Caco-2 (cell line): Measurements from ENCODE around the gene CPLX1. TPM values are rescaled to one million over a fixed set of nuclear protein-coding genes. Genes with fewer than 3 reads are reported as not detected.

ENCODE experiments used
- BruUV-seq: library from RNA; stranded (reverse); fragments of 400-500 nt; replicated peaks from 2 replicates; lab custom pipeline; 2021; lab: Mats Ljungman, UMichigan
- CTCF ChIA-PET: fragments of 300-600 bp; sonication (Branson Sonifier 250); formaldehyde crosslinking; loops from one replicate; lab custom pipeline; 2022; ENCODE audit warnings: antibody characterized with exemption; lab: Charles Lee
- POLR2A ChIA-PET: fragments of 300-600 bp; sonication (Branson Sonifier 250); formaldehyde crosslinking; loops from one replicate; lab custom pipeline; 2022; ENCODE audit warnings: antibody characterized with exemption; lab: Charles Lee
- DNase-seq, 2 experiments: peaks; one replicate each; pipeline versions ENCODE4 v3.0.0 to v3.0.0-alpha.2; 2020 to 2022
- H3K27me3 ChIP-seq: replicated peaks from 2 replicates; pipeline ENCODE4 v1.6.0; 2011; ENCODE audit warnings: low read length; ENCODE audit not compliant: control insufficient read depth, insufficient read depth
- H3K36me3 ChIP-seq: 2 replicates; pipeline ENCODE4 v1.5.1; 2011; ENCODE audit warnings: low read length; ENCODE audit not compliant: control insufficient read depth, insufficient read depth
- H3K4me1 ChIP-seq: fragments of 250-450 bp; sonication (Bioruptor Pico); 2 replicates; pipeline ENCODE4 v1.5.1; 2020; ENCODE audit warnings: mild to moderate bottlenecking
- H3K4me3 ChIP-seq: 2 replicates; pipeline ENCODE4 v1.5.1; 2011; ENCODE audit warnings: low read depth, mild to moderate bottlenecking, control low read depth, low read length
- H3K9me3 ChIP-seq: fragments of 250-450 bp; sonication (Bioruptor Pico); 2 replicates; pipeline ENCODE4 v1.5.1; 2020; ENCODE audit warnings: mild to moderate bottlenecking, moderate library complexity
- H3K27ac Mint-ChIP-seq: one replicate; pipeline ENCODE4 v1.8.0; 2022; ENCODE audit warnings: mixed read lengths; ENCODE audit not compliant: unreplicated experiment
- H3K27me3 Mint-ChIP-seq: one replicate; pipeline ENCODE4 v1.8.0; 2022; ENCODE audit warnings: mixed read lengths; ENCODE audit not compliant: insufficient read depth, unreplicated experiment
- H3K36me3 Mint-ChIP-seq: one replicate; pipeline ENCODE4 v1.8.0; 2022; ENCODE audit warnings: mild to moderate bottlenecking, mixed read lengths; ENCODE audit not compliant: insufficient read depth, unreplicated experiment
- H3K4me1 Mint-ChIP-seq: one replicate; pipeline ENCODE4 v1.8.0; 2022; ENCODE audit warnings: low read depth, mixed read lengths; ENCODE audit not compliant: unreplicated experiment
- H3K4me3 Mint-ChIP-seq: one replicate; pipeline ENCODE4 v1.8.0; 2022; ENCODE audit warnings: mild to moderate bottlenecking, moderate library complexity, mixed read lengths; ENCODE audit not compliant: unreplicated experiment
- H3K9me3 Mint-ChIP-seq: one replicate; pipeline ENCODE4 v1.8.0; 2022; ENCODE audit warnings: mixed read lengths; ENCODE audit not compliant: unreplicated experiment
- CTCF ChIP-seq, 2 experiments: fragments of 200-600 bp in 1 of 2; IDR thresholded peaks; 1 replicate in 1 of 2; 2 replicates in 1 of 2; pipeline versions ENCODE4 v1.5.1 to v1.8.0; 2011 to 2022; ENCODE audit warnings: antibody characterized with exemption in 1 of 2, control low read depth in 1 of 2, inconsistent platforms in 1 of 2, low read depth in 1 of 2, low read length in 1 of 2, mild to moderate bottlenecking in 1 of 2, moderate library complexity in 1 of 2; ENCODE audit not compliant: insufficient read depth in 1 of 2, severe bottlenecking in 1 of 2, unreplicated experiment in 1 of 2
- intact Hi-C: fragments of 100-400 bp; cut with micrococcal nuclease; formaldehyde crosslinking; loops from one replicate; pipeline ENCODE4 v1.10.0; 2022; ENCODE audit not compliant: unreplicated experiment
- total RNA-seq: library from RNA; stranded (reverse); gene quantifications from 2 replicates; pipeline ENCODE4 v1.2.3, GENCODE V29; 2022

Gene CPLX1
- total RNA-seq, 1 experiment from 2014 or later = 20.9 TPM

DNA sequence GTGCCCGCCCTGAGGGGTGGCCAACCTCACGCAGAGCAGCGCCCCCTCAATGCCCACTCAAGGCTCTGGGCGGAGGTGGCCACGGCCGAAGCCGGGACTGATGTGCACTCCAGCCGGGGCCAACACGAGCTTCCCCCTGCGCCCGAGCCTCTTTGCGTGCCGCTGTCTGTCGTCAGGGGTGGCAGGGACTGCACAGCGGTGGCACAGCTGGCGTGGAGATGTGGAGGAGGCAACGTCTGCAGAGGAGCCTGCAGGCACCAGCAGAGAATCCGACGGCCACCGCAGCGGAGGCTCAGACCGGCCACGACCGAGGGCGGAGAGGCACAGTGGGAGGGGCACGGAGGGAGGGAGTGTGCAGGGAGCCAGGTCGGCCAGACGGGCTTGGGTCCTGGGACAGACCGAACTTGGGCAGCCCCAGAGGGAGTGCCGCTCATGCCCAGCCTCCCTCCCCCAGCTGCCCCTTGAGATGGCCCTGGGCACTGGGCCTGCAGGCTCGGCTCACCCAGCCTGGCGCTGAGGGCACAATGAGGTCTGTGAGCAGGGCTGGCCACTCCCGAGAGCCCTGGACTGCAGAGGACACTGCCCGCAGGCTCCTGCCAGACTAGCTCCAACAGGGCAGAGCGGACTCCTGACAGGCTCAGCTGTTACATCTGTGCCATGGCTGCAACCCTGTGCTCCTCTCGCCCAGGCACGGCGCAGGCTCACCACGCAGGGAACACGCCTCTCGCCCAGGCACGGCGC, 46.5 kb upstream of the CPLX1 start:
- no peak overlapping the region for H3K4me3 Mint-ChIP-seq
- peaks cover 4% of the 10 kb centered on the region for H3K36me3 ChIP-seq
- no TSS peak for BruUV-seq
- H3K4me3 ChIP-seq = no peak overlapping the region
- H3K36me3 Mint-ChIP-seq = peaks cover 70% of the 10 kb centered on the region
- H3K27me3 ChIP-seq = no peaks in the 10 kb centered on the region
- TF ChIP-seq CTCF (IDR thresholded peaks at IDR 0.05; ENCODE audit: insufficient read depth in 1 of 2, low read depth in 1 of 2, low read length in 1 of 2, severe bottlenecking in 1 of 2, unreplicated experiment in 1 of 2) = no peak
- H3K27me3 Mint-ChIP-seq = no peaks in the 10 kb centered on the region
- DNase-seq = no peak
- POLR2A ChIA-PET = no interaction called here
- H3K9me3 ChIP-seq = no peaks in the 10 kb centered on the region
- CTCF ChIA-PET = no interaction called here
- no peaks in the 10 kb centered on the region for H3K9me3 Mint-ChIP-seq
- no peaks in the 10 kb centered on the region for H3K4me1 ChIP-seq
- intact Hi-C loops = no loop called here
- no peaks in the 10 kb centered on the region for H3K4me1 Mint-ChIP-seq
- no peak overlapping the region for H3K27ac Mint-ChIP-seq

DNA sequence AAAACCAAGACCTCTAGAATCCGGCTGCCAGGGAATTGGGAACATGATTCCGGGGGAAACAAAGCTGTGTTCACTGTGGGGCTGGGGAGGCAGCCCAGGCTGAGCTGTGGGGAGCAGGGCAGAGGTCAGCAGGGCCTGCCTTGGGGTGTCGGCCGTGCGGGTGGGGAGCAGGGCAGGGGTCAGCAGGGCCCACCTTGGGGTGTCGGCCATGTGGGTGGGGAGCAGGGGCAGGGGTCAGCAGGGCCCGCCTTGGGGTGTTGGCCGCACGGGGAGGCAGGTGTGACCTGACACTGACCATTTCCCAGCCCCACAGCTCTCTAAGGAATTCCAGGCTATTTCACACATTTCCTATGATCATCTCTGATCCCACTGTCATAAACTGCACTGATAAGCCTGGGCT, 45.6 kb upstream of the CPLX1 start:
- Histone ChIP-seq H3K9me3 (no peaks in the 10 kb centered on the region), H3K27me3 (no peaks in the 10 kb centered on the region), H3K4me1 (no peaks in the 10 kb centered on the region), H3K4me3 (no peak overlapping the region), H3K36me3 (peaks cover 4% of the 10 kb centered on the region)
- Mint-ChIP-seq H3K27me3 (no peaks in the 10 kb centered on the region), H3K27ac (no peak overlapping the region), H3K4me1 (no peaks in the 10 kb centered on the region), H3K36me3 (peaks cover 61% of the 10 kb centered on the region), H3K4me3 (no peak overlapping the region), H3K9me3 (no peaks in the 10 kb centered on the region)
- no peak for DNase-seq
- intact Hi-C loops = no loop called here
- POLR2A ChIA-PET = no interaction called here
- TF ChIP-seq CTCF (IDR thresholded peaks at IDR 0.05; ENCODE audit: insufficient read depth in 1 of 2, low read depth in 1 of 2, low read length in 1 of 2, severe bottlenecking in 1 of 2, unreplicated experiment in 1 of 2) = no peak
- BruUV-seq = no TSS peak
- CTCF ChIA-PET = no interaction called here

- Histone ChIP-seq H3K9me3 (no peaks in the 10 kb centered on the region), H3K4me1 (no peaks in the 10 kb centered on the region), H3K4me3 (no peak overlapping the region), H3K36me3 (peaks cover 2% of the 10 kb centered on the region), H3K27me3 (no peaks in the 10 kb centered on the region)
- H3K4me1 Mint-ChIP-seq = no peaks in the 10 kb centered on the region
- H3K27me3 Mint-ChIP-seq = no peaks in the 10 kb centered on the region
- TF ChIP-seq CTCF (IDR thresholded peaks at IDR 0.05; ENCODE audit: insufficient read depth in 1 of 2, low read depth in 1 of 2, low read length in 1 of 2, severe bottlenecking in 1 of 2, unreplicated experiment in 1 of 2) = no peak
- BruUV-seq = no TSS peak
- intact Hi-C loops = no loop called here
- H3K9me3 Mint-ChIP-seq = no peaks in the 10 kb centered on the region
- ChIA-PET POLR2A (no interaction called here), CTCF (no interaction called here)
- no peak for DNase-seq
- H3K27ac Mint-ChIP-seq = no peak overlapping the region
- no peak overlapping the region for H3K4me3 Mint-ChIP-seq
- peaks cover 61% of the 10 kb centered on the region for H3K36me3 Mint-ChIP-seq
These were observed 45.0 kb upstream of the CPLX1 start for GRCh38 chr4:870951-871350.
